Hepatocyte (in vitro differentiated cells): ENCODE results near the gene LRP1B. TPM values are rescaled to one million over a fixed set of nuclear protein-coding genes. Genes with fewer than 3 reads are reported as not detected.

Source experiments
- DNase-seq: peaks from one replicate; pipeline ENCODE4 v3.0.0-alpha.2; 2016; ENCODE audit warnings: low spot score
- H2AFZ ChIP-seq: fragments of 200-600 bp; sonication (generic); 2 replicates; pipeline ENCODE4 v1.6.0; 2016; ENCODE audit warnings: antibody characterized with exemption, mild to moderate bottlenecking
- H3K27ac ChIP-seq: fragments of 200-600 bp; sonication (generic); 2 replicates; pipeline ENCODE4 v1.5.1; 2016; ENCODE audit warnings: mild to moderate bottlenecking
- H3K27me3 ChIP-seq: fragments of 200-600 bp; sonication (generic); 2 replicates; pipeline ENCODE4 v1.6.1; 2016
- H3K36me3 ChIP-seq: fragments of 200-600 bp; sonication (generic); replicated peaks from 2 replicates; pipeline ENCODE4 v1.5.1; 2016; ENCODE audit warnings: low read depth; ENCODE audit not compliant: insufficient read depth
- H3K4me1 ChIP-seq: fragments of 200-600 bp; sonication (generic); 2 replicates; pipeline ENCODE4 v1.5.1; 2016; ENCODE audit warnings: mild to moderate bottlenecking, moderate library complexity; ENCODE audit not compliant: insufficient read depth
- H3K4me2 ChIP-seq: fragments of 200-600 bp; sonication (generic); 2 replicates; pipeline ENCODE4 v1.6.0; 2016
- H3K4me3 ChIP-seq: fragments of 200-600 bp; sonication (generic); 2 replicates; pipeline ENCODE4 v1.5.1; 2016; ENCODE audit warnings: mild to moderate bottlenecking
- H3K79me2 ChIP-seq: fragments of 200-600 bp; sonication (generic); 2 replicates; pipeline ENCODE4 v1.6.0; 2017; ENCODE audit warnings: mild to moderate bottlenecking
- H3K9me2 ChIP-seq: fragments of 200-600 bp; sonication (generic); replicated peaks from 2 replicates; pipeline ENCODE4 v1.6.0; 2017; ENCODE audit warnings: mild to moderate bottlenecking; ENCODE audit not compliant: insufficient read depth
- H3K9me3 ChIP-seq: fragments of 200-600 bp; sonication (generic); 2 replicates; pipeline ENCODE4 v1.5.1; 2016; ENCODE audit warnings: low read depth, mild to moderate bottlenecking
- H4K20me1 ChIP-seq: fragments of 200-600 bp; sonication (generic); 2 replicates; pipeline ENCODE4 v1.6.0; 2016; ENCODE audit warnings: mild to moderate bottlenecking; ENCODE audit not compliant: insufficient read depth, poor library complexity, severe bottlenecking
- EZH2 ChIP-seq: fragments of 200-600 bp; sonication (generic); IDR thresholded peaks from 2 replicates; pipeline ENCODE4 v1.6.1; 2016; ENCODE audit warnings: antibody characterized with exemption, mild to moderate bottlenecking, borderline replicate concordance
- EZH2phosphoT487 ChIP-seq: fragments of 200-600 bp; sonication (generic); IDR thresholded peaks from one replicate; pipeline ENCODE4 v1.6.1; 2018; ENCODE audit warnings: antibody characterized with exemption, mild to moderate bottlenecking, low read depth, moderate library complexity; ENCODE audit not compliant: unreplicated experiment, severe bottlenecking
- WGBS: methylation state at CpG from one replicate; pipeline ENCODE4 v1.1.6; 2016; ENCODE audit warnings: low lambda C conversion rate; ENCODE audit errors: missing lambda C conversion rate; 5-methylcytosine and 5-hydroxymethylcytosine counted together
- polyA plus RNA-seq: library from polyadenylated mRNA; unstranded; fragments of >200 nt; fragmentation: Nextera tagmentation; extraction: Ambion mirVana; gene quantifications from 2 replicates; pipeline ENCODE4 v1.2.1, GENCODE V29; 2016
- total RNA-seq: library from RNA; depleted of rRNA; stranded (reverse); fragments of >200 nt; gene quantifications from 2 replicates; pipeline ENCODE4 v1.2.3, GENCODE V29; 2014
- TF ChIP-seq, protein P1 (sequence below): fragments of 200-600 bp; sonication (generic); IDR thresholded peaks from 2 replicates; pipeline ENCODE4 v1.5.1; 2016; ENCODE audit warnings: antibody characterized with exemption, mild to moderate bottlenecking; ENCODE audit not compliant: poor library complexity

The LRP1B gene
- total and polyA plus RNA-seq, 2 experiments from 2014 or later, result 0.65 to 2.0 TPM

- Histone ChIP-seq H2AFZ (no peak overlapping the region), H3K79me2 (no peaks in the 10 kb centered on the region), H4K20me1 (no peaks in the 10 kb centered on the region), H3K27ac (no peak overlapping the region), H3K9me3 (no peaks in the 10 kb centered on the region), H3K4me2 (no peak overlapping the region), H3K36me3 (no peaks in the 10 kb centered on the region), H3K27me3 (no peaks in the 10 kb centered on the region), H3K4me3 (no peak overlapping the region), H3K9me2 (no peaks in the 10 kb centered on the region), H3K4me1 (no peaks in the 10 kb centered on the region)
- WGBS, result 52% methylated on average over 1 of the region's 1 CpG
- no peak for DNase-seq
- TF ChIP-seq EZH2phosphoT487 (no peak), EZH2 (no peak)
- TF ChIP-seq, protein P1, sequence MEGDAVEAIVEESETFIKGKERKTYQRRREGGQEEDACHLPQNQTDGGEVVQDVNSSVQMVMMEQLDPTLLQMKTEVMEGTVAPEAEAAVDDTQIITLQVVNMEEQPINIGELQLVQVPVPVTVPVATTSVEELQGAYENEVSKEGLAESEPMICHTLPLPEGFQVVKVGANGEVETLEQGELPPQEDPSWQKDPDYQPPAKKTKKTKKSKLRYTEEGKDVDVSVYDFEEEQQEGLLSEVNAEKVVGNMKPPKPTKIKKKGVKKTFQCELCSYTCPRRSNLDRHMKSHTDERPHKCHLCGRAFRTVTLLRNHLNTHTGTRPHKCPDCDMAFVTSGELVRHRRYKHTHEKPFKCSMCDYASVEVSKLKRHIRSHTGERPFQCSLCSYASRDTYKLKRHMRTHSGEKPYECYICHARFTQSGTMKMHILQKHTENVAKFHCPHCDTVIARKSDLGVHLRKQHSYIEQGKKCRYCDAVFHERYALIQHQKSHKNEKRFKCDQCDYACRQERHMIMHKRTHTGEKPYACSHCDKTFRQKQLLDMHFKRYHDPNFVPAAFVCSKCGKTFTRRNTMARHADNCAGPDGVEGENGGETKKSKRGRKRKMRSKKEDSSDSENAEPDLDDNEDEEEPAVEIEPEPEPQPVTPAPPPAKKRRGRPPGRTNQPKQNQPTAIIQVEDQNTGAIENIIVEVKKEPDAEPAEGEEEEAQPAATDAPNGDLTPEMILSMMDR, result no peak
These were observed 1641.6 kb downstream of the LRP1B start for GRCh38 chr2:140489193-140489592.

DNA sequence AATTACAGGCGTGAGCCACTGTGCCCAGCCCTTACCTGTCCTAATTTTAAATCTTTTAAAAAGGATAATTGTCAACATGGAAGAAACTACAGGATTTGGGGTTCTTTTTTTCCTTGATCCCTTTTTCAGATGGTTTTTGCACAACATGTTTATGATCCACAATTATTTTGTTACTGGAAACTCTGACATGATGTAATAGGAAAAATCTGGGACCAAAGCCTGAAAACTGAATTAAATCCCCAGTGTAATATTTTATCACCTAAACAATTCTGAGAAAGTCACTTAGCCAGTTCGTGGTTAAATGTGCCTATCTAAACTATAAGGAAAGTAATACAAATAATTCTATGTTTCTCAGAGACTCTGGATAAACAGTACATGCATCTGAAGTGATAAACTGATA lies 1649.7 kb downstream of the LRP1B start:
- DNase-seq, result no peak
- no peak overlapping the region for H3K27ac ChIP-seq
- no peaks in the 10 kb centered on the region for H4K20me1 ChIP-seq
- H3K4me3 ChIP-seq, result no peak overlapping the region
- peaks cover 12% of the 10 kb centered on the region for H3K4me1 ChIP-seq
- H3K9me3 ChIP-seq, result no peaks in the 10 kb centered on the region
- WGBS, result 60% methylated on average over 2 of the region's 2 CpGs
- H3K36me3 ChIP-seq, result no peaks in the 10 kb centered on the region
- H3K9me2 ChIP-seq, result no peaks in the 10 kb centered on the region
- H3K27me3 ChIP-seq, result no peaks in the 10 kb centered on the region
- no peak for TF ChIP-seq EZH2
- TF ChIP-seq, protein P1, result no peak
- H3K79me2 ChIP-seq, result no peaks in the 10 kb centered on the region
- H3K4me2 ChIP-seq, result no peak overlapping the region
- no peak overlapping the region for H2AFZ ChIP-seq

DNA sequence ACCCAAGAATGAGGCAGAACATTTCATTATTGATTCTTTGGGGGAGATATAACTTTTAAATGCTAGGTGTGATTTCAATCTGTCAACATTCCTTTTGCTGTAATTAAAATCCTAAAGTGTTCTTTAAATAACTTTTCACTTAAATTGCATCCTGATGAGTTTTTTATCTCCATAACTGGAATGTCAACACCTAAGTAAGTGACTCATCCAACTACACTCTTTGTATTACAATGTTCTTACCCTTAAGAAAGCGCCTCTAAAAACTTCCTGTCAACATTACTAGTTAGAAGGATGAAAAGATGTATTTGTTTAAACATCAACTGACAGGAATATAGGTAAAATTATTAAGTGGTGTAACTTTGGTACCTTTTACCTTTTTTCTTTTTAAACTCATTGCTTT lies 1657.0 kb downstream of the LRP1B start:
- no peak overlapping the region for H3K27ac ChIP-seq
- no peaks in the 10 kb centered on the region for H3K4me1 ChIP-seq
- no peaks in the 10 kb centered on the region for H4K20me1 ChIP-seq
- no peaks in the 10 kb centered on the region for H3K27me3 ChIP-seq
- 28% methylated on average over 1 of the region's 1 CpG for WGBS
- no peaks in the 10 kb centered on the region for H3K36me3 ChIP-seq
- no peak for TF ChIP-seq EZH2
- TF ChIP-seq EZH2phosphoT487, result no peak
- TF ChIP-seq, protein P1, result no peak
- no peak overlapping the region for H3K4me2 ChIP-seq
- H3K4me3 ChIP-seq, result no peak overlapping the region
- no peaks in the 10 kb centered on the region for H3K9me3 ChIP-seq
- H3K79me2 ChIP-seq, result no peaks in the 10 kb centered on the region
- no peak for DNase-seq
- H3K9me2 ChIP-seq, result no peaks in the 10 kb centered on the region
- H2AFZ ChIP-seq, result no peak overlapping the region

DNA sequence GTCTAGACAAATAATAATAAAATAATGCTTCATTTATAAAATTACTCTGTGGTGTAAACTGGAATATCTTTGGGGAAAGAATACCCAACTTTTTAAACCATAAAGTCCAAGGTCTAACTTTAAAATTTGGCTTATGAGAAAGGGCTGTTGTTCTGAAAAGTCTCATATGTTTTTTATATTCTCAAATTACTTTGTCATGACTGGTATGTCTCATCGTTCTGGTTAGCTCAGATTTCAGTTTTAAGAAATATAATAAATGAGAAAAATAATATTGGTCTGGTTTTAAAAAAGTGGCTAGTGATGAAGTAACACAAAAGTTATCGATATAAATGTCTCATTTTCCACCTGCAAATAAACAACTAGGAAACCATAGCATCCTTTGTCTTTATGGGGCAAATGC lies 1658.1 kb downstream of the LRP1B start:
- Histone ChIP-seq H3K4me2 (no peak overlapping the region), H3K36me3 (no peaks in the 10 kb centered on the region), H3K79me2 (no peaks in the 10 kb centered on the region), H3K27me3 (no peaks in the 10 kb centered on the region), H3K9me3 (no peaks in the 10 kb centered on the region), H4K20me1 (no peaks in the 10 kb centered on the region), H3K4me1 (no peaks in the 10 kb centered on the region), H3K4me3 (no peak overlapping the region), H3K9me2 (no peaks in the 10 kb centered on the region), H2AFZ (no peak overlapping the region), H3K27ac (no peak overlapping the region)
- no peak for TF ChIP-seq EZH2
- TF ChIP-seq EZH2phosphoT487, result no peak
- TF ChIP-seq, protein P1, result no peak
- no peak for DNase-seq
- WGBS, result 88% methylated on average over 2 of the region's 2 CpGs
